Posterior cingulate gyrus (tissue), 11 donors: ENCODE results near the gene TMX2.

Experiments
- DNase-seq, 10 donors: peaks; one replicate each; pipeline versions ENCODE4 v3.0.0 to v3.0.0-alpha.2; 2020 to 2021; ENCODE audit warnings: mixed read lengths in 3 of 10
- intact Hi-C: fragments of 100-400 bp; cut with DNase I; formaldehyde crosslinking; loops from one replicate; pipeline ENCODE4 v1.15.1; 2023

Gene TMX2

DNA sequence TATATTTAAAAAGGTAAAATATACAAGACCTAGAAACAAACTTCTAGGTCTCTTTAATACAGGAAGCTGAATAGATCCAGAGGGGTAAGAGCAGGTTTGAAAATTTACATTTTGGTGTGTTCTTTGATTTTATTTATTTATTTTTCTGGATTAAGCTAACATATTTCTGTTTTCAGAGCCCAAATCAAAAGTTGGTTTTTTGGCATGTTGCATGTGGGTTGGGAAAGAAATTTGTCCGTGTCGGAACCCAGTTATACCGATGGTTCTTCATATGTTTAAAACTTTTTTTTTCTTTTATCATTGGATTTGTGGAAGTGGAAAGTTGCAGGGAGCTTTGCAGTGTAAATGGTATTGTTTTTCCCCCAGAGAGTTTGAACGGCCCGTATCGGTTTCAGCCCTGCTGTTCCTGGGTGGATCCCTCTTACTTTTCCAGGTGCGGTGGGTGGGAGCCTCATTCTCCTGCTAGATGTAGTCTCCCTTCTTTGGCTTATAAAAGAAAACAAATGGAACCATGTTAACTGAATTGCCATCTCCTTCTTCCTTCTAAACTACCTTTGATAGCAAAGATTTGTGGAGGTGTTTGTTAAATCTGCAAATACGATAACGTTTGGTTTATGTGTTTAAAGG is 50.0 kb downstream of the TMX2 start:
- DNase-seq, result no peak
- intact Hi-C loops, result loop anchor here (5.0 kb wide), 1 partner anchor 50 kb away; the partner anchor contains the start of genes MED19 and TMX2

DNA sequence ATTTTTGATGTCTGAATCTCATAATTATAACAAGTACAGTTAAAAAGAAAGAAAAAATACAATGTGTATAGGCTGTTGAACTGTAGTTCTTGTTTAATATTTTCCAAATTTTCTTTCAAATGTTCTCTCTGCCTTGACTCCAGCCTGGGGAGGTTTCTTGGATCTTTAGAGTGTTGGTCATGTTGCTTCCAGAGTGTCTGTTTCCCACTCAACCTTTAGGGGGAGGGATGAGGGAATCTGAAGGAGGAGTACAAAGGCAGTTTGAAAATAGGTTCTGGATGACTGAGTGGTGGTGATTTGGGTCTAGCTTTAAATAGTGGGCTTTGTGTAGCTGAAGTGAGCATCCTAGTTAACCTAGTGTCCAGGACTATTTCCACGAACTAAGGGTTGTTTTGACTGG is 51.2 kb downstream of the TMX2 start:
- DNase-seq, result no peak
- intact Hi-C loops, result loop anchor here (5.0 kb wide), 1 partner anchor 51 kb away; the partner anchor contains the start of genes MED19 and TMX2

DNA sequence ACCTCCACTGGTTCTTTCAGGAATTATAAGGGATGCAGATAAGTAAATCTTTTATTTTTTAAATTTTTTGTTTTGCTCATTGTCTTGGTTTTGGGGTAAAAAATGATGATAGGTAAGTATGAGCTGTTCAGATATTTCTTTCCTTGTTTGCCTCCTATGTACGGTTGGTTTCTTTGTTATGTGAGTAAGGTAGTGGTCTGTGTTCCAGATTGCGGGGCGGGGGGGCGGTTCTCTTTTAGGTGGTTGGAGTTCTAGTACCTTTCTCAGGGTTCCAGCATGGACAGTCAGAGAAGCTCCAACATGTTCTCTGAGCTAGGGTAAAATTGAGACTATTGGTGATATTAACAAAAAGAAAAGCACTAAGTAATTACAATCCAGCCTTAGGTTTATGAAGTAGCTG is 51.6 kb downstream of the TMX2 start:
- intact Hi-C loops, result loop anchor here (5.0 kb wide), 1 partner anchor 52 kb away; the partner anchor contains the start of genes MED19 and TMX2
- DNase-seq, result no peak

DNA sequence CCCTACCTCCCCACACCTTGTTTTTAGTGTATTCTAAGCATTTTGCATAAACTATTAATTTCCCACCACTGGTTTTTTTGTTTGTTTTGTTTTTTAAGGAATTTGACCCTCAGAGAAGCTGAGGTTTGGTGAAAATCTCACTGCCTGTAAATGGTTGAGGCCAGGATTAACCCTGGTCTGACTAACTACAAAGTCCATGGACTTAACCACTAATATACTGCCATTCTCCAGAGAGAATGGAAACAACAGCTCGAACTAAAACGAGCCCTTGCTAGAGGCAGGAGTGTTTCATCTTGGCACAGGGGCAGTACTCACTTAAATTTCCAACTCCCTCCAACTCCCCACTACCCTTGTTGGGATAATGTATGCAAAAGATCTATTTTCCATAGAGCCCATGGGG is 52.2 kb downstream of the TMX2 start:
- intact Hi-C loops, result loop anchor here (5.0 kb wide), 1 partner anchor 52 kb away; the partner anchor contains the start of genes MED19 and TMX2

DNA sequence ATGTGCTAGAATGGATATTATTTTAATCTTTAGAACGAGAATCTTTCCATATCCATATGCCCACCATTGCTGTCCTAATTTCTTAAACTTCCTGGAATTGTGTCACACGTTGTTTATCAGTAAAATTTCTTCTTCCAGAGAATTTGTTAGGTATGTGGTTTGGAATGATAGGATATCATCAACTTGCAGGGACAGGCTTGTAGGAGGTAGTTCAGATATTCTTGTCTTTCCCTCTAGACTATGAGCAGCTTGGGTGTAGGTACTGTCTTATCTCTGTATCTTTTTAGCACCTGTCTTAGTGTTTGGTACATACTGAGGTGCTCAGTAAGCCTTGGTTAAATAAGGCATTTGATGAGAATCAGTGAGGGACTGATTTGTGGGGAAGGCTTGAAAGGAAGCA is 52.6 kb downstream of the TMX2 start:
- intact Hi-C loops, result loop anchor here (5.0 kb wide), 1 partner anchor 53 kb away; the partner anchor contains the start of genes MED19 and TMX2
- no peak for DNase-seq

More for the DNA sequence above, 52.2 kb downstream of the TMX2 start:
- no peak for DNase-seq

DNA sequence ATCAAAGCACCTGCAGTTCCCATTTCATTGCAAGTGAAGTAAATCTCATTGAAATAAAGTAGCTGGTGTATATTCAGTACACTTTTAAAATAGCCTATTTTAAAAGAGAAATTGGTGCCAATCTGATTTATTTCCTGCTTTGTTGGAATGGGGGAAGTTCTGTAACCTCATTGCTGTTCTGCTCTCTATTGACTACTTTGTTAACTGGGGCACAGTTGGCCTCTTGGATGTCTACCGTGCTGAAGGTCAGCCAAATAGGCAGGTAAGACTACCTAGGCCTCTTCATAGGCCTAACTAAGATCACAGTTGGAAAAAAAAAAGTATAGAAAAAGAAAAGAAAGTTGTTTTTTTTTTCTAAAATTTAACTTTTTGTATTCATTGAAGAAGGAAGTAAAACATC is 58.4 kb downstream of the TMX2 start:
- no peak for DNase-seq
- intact Hi-C loops, result no loop called here

DNA sequence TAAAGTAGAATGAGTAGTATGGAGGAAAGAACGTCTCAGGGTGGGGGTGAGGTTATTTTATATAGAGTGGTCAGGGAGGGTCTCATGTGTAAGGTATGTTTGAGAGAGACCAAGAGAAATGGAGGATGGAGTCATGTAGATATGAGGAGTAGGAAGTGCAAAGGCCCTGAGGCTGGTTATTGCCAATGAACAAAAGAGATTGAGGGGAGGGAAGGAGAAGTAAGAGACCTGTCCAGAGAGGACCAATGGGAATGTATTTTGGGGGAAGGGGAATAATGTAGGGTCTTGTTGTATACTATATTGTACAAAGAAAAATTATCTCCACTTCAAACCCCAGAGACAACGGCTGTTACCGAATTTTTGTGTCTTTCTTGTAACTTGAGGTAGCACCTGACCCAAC is 59.0 kb downstream of the TMX2 start:
- no peak for DNase-seq
- intact Hi-C loops, result no loop called here

DNA sequence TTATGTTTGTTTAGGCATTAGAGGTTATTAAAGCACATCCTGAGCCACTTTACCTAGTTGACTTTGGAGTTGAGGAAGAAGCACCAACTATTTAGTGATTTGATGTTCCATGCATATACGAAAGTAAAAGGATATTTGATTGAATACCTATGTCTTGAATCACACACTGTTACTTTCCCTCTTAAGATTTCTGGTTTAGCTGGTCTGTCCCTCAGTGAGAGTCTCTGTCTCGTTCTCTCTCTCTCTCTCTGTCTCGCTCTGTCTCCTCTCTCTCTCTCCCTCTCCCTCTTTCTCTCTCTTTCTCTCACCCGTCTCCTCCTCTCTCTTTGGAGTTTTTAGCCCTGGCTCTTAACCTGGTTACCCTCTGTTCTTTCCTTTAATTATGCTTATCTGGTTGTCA is 60.2 kb downstream of the TMX2 start:
- intact Hi-C loops, result no loop called here
- no peak for DNase-seq

DNA sequence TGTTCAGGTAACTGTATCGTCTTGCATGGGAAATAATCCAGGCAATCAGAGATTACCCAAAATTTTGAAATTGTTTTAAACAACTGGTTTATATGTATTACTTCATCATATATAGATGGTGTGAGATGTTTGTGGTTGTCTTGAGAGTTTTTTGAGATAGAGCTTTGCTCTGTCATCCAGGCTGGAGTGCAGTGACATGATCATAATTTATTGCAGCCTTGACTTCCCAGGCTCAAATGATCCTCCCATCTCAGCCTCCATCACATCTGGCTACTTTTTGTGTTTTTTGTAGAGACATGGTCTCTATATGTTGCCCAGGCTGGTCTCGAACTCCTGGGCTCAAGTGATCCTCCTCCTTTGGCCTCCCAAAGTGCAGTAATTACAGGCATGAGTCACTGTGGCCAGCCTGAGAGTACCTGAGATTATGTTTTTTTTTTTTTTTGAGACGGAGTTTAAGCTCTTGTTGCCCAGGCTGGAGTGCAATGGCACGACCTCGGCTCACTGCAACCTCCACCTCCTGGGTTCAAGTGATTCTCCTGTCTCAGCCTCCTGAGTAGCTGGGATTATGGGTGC is 60.7 kb downstream of the TMX2 start:
- DNase-seq, result no peak
- intact Hi-C loops, result no loop called here

DNA sequence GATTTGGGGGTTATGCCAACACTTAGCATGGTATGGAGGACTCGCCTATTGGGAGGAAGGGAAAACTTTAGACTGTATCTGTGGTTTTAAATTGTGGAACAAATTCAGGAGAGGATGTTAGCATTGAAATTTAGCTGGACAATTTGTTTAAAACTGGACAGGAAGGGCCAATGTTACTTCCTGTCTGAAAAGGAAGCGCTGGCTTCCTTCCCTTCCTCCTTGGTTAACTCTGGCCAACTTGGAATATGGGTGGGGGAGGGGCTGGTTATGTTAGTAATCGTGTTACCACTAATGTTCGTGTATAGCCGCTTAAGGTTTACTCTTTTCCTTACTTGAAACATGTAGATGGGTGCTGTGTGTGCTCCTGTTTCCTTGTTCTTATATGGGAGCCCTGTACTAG is 63.1 kb downstream of the TMX2 start:
- intact Hi-C loops, result no loop called here
- no peak for DNase-seq

DNA sequence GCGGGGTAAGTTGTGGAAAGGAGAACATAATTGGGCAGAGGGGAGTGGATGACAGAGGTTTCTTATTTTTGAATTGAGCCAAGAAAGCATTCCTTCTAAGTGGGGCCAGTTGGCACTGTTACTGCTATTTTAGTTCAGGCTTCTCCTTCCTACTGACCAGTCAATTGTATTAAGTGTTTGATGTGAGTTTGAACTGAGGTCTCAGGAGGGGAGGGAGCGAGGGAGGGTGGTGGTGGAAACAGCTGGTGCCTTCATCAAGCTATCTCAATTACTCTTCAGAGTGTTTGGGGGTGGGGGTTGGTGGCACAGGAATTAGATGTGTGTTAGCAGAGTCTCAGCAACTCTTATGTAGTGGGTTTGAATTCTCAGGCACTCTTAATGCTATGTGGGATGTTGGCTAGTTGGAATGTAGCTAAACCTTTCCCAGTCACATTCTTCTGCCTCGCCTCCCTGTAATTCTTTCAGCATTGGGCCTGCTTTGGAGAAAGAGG is 63.7 kb downstream of the TMX2 start:
- intact Hi-C loops, result no loop called here
- no peak for DNase-seq

DNA sequence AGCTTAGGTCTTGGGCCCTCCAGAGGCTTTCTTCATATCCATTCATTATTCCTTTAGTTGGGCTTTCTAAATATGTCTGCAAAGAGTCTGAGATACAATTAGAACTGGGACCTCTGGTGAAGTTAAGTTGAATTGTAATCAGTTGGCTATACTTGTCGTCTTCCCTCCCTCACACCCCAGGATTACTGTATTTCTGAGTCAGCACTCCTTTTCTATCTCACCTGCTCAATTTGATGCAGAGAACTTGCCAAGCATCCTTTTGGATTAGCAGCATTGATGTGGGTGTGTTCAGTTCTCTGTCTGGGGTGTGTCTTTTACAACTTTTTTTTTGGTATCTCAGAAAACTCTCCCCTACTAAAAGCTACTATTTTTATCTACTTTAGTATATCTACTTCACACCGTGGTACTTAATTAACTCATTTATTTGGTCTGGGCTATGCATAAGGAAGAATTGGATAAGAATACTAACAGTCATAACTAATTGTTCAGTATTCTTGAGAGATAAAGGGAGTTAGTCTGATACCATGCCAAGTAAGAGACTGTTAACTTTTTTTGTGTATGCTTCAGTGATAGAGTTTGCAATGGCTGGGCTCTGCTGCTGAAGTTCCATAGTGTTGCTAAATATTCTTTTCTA is 64.3 kb downstream of the TMX2 start:
- no peak for DNase-seq
- intact Hi-C loops, result no loop called here

DNA sequence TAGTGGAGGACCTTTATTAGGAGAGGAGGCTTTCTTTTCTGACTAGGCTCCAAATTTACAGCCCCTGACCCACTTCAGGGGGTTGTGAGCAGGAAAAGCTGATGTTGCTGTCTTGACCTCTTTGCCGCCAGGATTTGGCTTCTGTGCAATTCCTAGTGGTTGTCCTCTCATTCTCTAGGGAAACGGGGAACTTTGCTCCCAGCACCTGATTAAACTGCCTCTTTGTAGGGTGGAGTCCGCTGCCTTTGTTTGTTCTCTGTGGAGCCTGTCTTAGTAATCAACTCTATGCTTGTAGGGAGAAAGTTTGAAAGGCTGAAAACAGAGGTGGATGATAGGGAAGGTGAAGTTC is 65.5 kb downstream of the TMX2 start:
- DNase-seq, result no peak
- intact Hi-C loops, result no loop called here

DNA sequence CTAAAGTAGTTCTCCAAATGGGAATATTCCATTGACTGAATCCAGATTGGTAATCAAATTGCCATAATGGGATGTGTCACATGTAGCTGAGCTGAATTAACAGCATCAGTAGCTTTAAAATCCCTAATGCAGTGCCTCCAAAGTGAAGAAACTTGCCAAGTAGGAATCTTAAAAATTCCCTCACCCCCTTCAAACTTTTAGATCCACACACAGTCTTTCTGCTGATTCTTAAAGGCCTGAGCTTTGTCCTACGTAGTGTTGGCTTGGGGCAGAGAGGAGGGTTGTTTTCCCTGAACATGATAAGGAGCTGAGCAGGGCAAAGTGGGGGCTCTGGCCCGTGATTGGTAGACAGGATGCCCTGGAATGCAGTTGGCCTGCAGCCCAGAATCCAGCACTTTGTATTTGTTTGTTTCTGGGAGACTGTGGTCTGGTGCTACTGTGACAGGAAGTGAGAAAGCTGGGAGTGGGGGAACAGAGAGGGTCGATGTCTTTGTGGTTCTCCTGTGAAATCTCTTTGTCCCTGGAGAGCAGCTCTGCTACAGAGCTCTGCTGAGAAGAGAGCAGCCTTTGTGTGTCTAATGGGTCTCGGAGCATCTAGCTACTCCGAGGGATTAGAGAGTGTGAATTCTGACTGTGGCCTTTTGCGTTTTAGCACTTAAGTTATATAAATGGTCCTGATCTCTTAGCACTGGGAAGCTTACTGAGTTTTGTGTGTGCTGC is 66.1 kb downstream of the TMX2 start:
- peak; percentile 47 to 93 (median 70) for DNase-seq
- intact Hi-C loops, result no loop called here

DNA sequence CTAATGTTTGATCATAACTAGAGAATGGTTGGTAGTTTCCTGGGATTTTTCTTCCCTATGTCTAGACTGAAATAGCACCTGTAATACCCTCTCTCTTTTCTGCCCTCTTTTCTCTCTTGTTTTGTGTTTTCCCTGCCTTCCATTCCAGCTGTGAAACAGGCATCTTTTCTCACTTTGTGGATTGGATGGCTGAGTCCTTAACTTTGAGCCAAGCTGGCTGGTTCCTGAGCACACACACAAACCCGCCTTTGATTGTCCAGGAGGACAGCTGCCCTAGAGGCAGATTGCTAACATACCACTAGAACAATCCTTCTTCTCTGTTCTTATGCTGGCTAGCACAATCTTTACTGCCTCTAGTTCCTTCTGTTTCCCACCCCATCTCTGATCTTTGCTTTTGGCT is 66.9 kb downstream of the TMX2 start:
- DNase-seq, result peak in 4 of 10 donors; percentile 28 to 88 (median 42)

DNA sequence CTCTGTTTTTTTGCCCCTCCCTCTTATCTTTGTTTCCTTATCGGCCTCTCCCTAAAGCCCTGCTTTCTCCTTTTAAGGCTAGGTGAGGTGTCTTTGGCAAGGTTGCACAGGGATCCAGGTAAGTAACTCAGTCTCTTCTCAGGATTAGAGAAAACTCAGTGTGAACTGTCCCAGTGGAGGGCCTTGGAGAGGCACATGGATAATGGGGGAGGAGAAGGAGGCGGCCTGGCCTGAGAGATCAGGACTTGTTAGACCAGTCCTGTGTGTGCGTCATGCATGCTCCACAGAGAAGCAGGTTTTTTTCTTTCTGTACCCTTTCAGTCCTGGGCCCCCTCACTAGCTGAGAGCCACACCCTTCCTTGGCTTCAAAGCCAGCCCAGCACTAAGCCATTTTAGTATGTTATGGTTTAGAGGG is 69.1 kb downstream of the TMX2 start:
- no peak for DNase-seq

More for the DNA sequence above, 66.9 kb downstream of the TMX2 start:
- intact Hi-C loops, result no loop called here

DNA sequence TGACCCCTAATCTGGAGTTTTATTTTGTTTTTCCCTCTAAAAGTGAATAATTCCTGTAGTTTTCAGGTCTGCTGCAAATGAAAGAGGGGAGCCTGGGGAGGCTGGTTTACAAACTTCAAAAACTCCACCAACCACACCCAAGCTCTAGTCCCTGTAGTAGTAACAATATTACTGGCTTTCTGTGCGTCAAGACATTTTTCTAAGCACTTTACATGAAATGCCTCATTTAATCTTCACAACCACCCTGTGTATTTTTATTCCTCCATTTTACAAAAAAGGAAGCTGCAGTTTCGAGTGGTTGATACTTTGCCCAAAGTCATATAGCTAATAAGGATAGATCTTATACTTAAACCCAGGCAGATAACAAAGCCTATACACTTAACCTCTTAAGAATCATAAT is 72.7 kb downstream of the TMX2 start:
- intact Hi-C loops, result no loop called here
- no peak for DNase-seq

More for the DNA sequence above, 69.1 kb downstream of the TMX2 start:
- intact Hi-C loops, result no loop called here

DNA sequence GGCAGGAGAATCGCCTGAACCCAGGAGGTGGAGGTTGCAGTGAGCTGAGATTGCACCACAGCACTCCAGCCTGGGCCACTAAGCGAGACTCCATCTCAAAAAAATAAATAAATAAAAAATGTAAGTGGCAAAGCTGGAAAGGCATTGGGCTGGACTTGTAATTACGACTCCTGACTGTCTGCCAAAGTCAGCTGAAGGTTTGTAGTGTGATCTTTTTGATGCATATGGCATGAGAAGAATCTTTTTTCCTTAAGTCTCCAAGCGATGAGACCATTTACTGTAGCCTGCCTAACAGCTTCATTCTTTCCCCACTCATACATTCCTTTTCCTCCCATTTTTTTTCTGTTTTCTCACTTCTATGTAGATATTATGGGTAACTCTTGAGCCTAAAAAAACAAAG is 74.0 kb downstream of the TMX2 start:
- DNase-seq, result no peak
- intact Hi-C loops, result no loop called here

DNA sequence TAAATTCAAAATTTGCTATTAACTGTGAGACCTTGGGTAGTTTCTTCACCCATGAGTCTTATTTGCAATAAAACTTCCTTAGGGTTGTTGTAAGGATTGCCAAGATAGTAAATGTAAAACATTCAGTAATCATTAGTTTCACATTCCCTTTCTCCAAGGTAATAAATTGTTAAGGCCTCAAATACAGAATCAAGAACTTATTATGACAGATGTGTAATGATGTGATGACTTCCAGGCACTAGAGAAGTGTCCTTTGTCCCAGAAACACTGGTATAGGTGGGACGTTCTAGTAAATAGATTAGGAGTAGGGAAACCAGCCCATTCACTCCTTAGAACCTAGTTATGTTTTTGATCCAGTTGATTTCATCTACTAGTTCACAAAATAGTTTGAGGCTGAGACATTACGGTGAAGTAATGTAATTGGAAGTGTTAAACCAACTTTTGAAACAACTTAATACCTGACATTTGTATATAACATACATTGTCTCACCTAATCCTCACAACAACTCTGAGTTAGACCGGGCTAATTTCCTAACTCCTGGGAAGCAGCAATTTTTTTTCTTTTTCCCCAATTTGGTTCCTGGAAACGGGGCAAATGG is 74.7 kb downstream of the TMX2 start:
- no peak for DNase-seq
- intact Hi-C loops, result no loop called here

DNA sequence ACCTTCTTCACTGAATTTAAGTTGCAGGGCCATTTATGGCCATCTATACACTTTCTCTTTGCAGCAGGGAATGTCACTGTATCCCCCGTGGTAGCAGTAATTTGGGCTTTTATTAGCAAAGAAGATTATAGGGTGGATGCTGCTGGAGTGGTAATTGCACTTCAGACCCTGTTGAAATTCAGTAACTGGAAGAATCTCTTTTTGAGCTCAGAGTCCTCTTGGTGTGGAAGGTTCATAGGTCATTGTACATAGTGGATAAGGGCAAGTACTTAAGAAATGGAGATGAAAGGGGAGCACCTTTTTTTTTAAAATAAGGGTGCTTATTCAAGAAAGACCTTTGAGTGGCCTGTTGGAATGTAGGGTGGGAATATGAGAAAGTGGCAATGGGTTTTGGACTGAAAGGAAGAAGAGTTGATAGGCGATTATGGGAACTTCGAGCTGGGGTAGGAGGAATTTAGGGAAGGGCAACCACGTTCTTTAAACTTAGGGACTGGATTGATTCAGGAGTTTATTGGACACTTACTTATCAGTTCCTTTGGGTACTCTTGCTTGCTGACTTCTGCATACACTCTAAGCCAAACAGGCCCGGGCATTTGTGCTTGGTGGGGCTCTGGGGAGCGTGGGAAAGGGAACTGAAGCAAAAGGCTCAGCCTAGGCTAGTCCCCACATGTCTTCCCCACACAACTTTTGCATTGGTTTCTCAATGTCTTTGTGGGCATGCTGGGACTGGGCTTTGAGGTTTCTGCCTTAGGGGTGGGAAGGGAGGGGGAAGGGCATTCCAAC is 75.7 kb downstream of the TMX2 start:
- intact Hi-C loops, result no loop called here
- peak in 2 of 10 donors; percentile 22 to 84 for DNase-seq
